Activated T-helper 2 cell treated with anti-CD3 and anti-CD28 coated beads, Interferon-gamma antibody, Interleukin-2, Interleukin-4, amounts not matched to agents 10 μg/mL and 5 μg/mL and 100 μg/mL, durations not matched to agents 14 hours and 24 hours and 36 hours (primary cell): ENCODE results near the gene VHLL. TPM values are rescaled to one million over a fixed set of nuclear protein-coding genes. Genes with fewer than 3 reads are reported as not detected.
"Not testable (repeated sequence)": the region's sequence is repeated elsewhere in the genome, so short reads cannot be mapped to it uniquely, and the experiment has no call there.

ENCODE experiments used
- DNase-seq: peaks from one replicate; pipeline ENCODE4 v3.0.0; 2021; ENCODE audit warnings: low spot score
- H3K27ac Mint-ChIP-seq: one replicate; pipeline ENCODE4 v1.8.0; 2021; ENCODE audit warnings: mixed read lengths
- H3K27me3 Mint-ChIP-seq: one replicate; pipeline ENCODE4 v1.8.0; 2021; ENCODE audit warnings: low read depth, mixed read lengths
- H3K36me3 Mint-ChIP-seq: one replicate; pipeline ENCODE4 v1.8.0; 2021; ENCODE audit warnings: low read depth, mixed read lengths
- H3K4me1 Mint-ChIP-seq: one replicate; pipeline ENCODE4 v1.8.0; 2021; ENCODE audit warnings: low read depth, mixed read lengths
- H3K4me3 Mint-ChIP-seq: one replicate; pipeline ENCODE4 v1.8.0; 2021; ENCODE audit warnings: low read depth, mild to moderate bottlenecking, moderate library complexity, mixed read lengths
- H3K9me3 Mint-ChIP-seq: one replicate; pipeline ENCODE4 v1.8.0; 2021; ENCODE audit warnings: mixed read lengths
- intact Hi-C: fragments of 100-400 bp; cut with micrococcal nuclease; formaldehyde crosslinking; loops from one replicate; pipeline ENCODE4 v1.15.1; 2023
- total RNA-seq: library from RNA; stranded (reverse); gene quantifications from 2 replicates; pipeline ENCODE4 v1.2.3, GENCODE V29; 2022

Gene VHLL
- total RNA-seq: not detected in 2 replicates

- H3K4me1 Mint-ChIP-seq: peaks cover 12% of the 10 kb centered on the region
- H3K36me3 Mint-ChIP-seq: peaks cover 3% of the 10 kb centered on the region
- intact Hi-C loops: no loop called here
- no peaks in the 10 kb centered on the region for H3K27me3 Mint-ChIP-seq
- no peak for DNase-seq
- H3K9me3 Mint-ChIP-seq: no peaks in the 10 kb centered on the region
- no peak within 1 kb of the TSS for H3K4me3 Mint-ChIP-seq
- H3K27ac Mint-ChIP-seq: no peak within 1 kb of the TSS
These were observed at the start of gene VHLL for GRCh38 chr1:156298852-156299357. Gene VHLL (minus strand): TSS chr1:156299307. CDS start chr1:156299189, 118 bp downstream.

GRCh38 chr1:156347331-156347730 lies 48.2 kb upstream of the VHLL start:
- no peaks in the 10 kb centered on the region for H3K9me3 Mint-ChIP-seq
- H3K4me3 Mint-ChIP-seq: no peak overlapping the region
- H3K36me3 Mint-ChIP-seq: no peaks in the 10 kb centered on the region
- intact Hi-C loops: no loop called here
- H3K4me1 Mint-ChIP-seq: peaks cover 4% of the 10 kb centered on the region
- H3K27me3 Mint-ChIP-seq: peaks cover 26% of the 10 kb centered on the region
- DNase-seq: no peak
- no peak overlapping the region for H3K27ac Mint-ChIP-seq

GRCh38 chr1:156346636-156347035 lies 47.5 kb upstream of the VHLL start:
- intact Hi-C loops: no loop called here
- no peak for DNase-seq

GRCh38 chr1:156346035-156346434 lies 46.9 kb upstream of the VHLL start:
- H3K9me3 Mint-ChIP-seq, H3K4me3 Mint-ChIP-seq, H3K36me3 Mint-ChIP-seq, intact Hi-C loops, DNase-seq, H3K4me1 Mint-ChIP-seq, H3K27ac Mint-ChIP-seq: not testable (repeated sequence)
- peaks cover 21% of the 10 kb centered on the region for H3K27me3 Mint-ChIP-seq

More at GRCh38 chr1:156346636-156347035, 47.5 kb upstream of the VHLL start:
- Mint-ChIP-seq H3K27ac (no peak overlapping the region), H3K4me1 (peaks cover 4% of the 10 kb centered on the region), H3K4me3 (no peak overlapping the region), H3K36me3 (no peaks in the 10 kb centered on the region), H3K27me3 (peaks cover 26% of the 10 kb centered on the region), H3K9me3 (no peaks in the 10 kb centered on the region)

- Mint-ChIP-seq H3K27me3 (peaks cover 16% of the 10 kb centered on the region), H3K9me3 (no peaks in the 10 kb centered on the region), H3K27ac (no peak overlapping the region), H3K4me1 (no peaks in the 10 kb centered on the region), H3K36me3 (no peaks in the 10 kb centered on the region), H3K4me3 (no peak overlapping the region)
- no peak for DNase-seq
- intact Hi-C loops: no loop called here
These were observed 45.3 kb upstream of the VHLL start for GRCh38 chr1:156344409-156344808.

- intact Hi-C loops: no loop called here
- H3K4me3 Mint-ChIP-seq: no peak overlapping the region
- H3K4me1 Mint-ChIP-seq: peaks cover 2% of the 10 kb centered on the region
- peaks cover 7% of the 10 kb centered on the region for H3K36me3 Mint-ChIP-seq
- peaks cover 14% of the 10 kb centered on the region for H3K27me3 Mint-ChIP-seq
- H3K27ac Mint-ChIP-seq: no peak overlapping the region
- H3K9me3 Mint-ChIP-seq: no peaks in the 10 kb centered on the region
- no peak for DNase-seq
These were observed 43.3 kb upstream of the VHLL start for GRCh38 chr1:156342166-156342955.

- Mint-ChIP-seq H3K4me3 (peak within 1 kb of the TSS; percentile 99), H3K36me3 (peaks cover 47% of the 10 kb centered on the region), H3K27ac (peak within 1 kb of the TSS; percentile 96), H3K9me3 (no peaks in the 10 kb centered on the region), H3K27me3 (peaks cover 2% of the 10 kb centered on the region), H3K4me1 (peaks cover 23% of the 10 kb centered on the region)
- intact Hi-C loops: loop anchor here (2.0 to 5.0 kb wide), 2 partner anchors 56 to 146 kb away; partner anchors contain the start of genes SLC25A44 and SMG5
- DNase-seq: peak; percentile 99
These were observed 39.3 kb upstream of the VHLL start, which contains the start of the genes CCT3 and TSACC for GRCh38 chr1:156338180-156338976. Gene CCT3 (minus strand): TSS chr1:156338292. CDS start chr1:156338184, 108 bp downstream. Gene TSACC (plus strand): TSS chr1:156338526. CDS start chr1:156339758, 1,232 bp downstream.

- peak overlapping the region; percentile 99 for H3K4me3 Mint-ChIP-seq
- intact Hi-C loops: loop anchor here (2.0 to 5.0 kb wide), 2 partner anchors 55 to 146 kb away; partner anchors contain the start of genes SLC25A44 and SMG5
- no peaks in the 10 kb centered on the region for H3K9me3 Mint-ChIP-seq
- H3K36me3 Mint-ChIP-seq: peaks cover 53% of the 10 kb centered on the region
- H3K27ac Mint-ChIP-seq: peak overlapping the region; percentile 96
- peaks cover 23% of the 10 kb centered on the region for H3K4me1 Mint-ChIP-seq
- no peaks in the 10 kb centered on the region for H3K27me3 Mint-ChIP-seq
- no peak for DNase-seq
These were observed 38.7 kb upstream of the VHLL start for GRCh38 chr1:156337888-156338179.

- Mint-ChIP-seq H3K9me3 (no peaks in the 10 kb centered on the region), H3K4me1 (peaks cover 23% of the 10 kb centered on the region), H3K36me3 (peaks cover 58% of the 10 kb centered on the region), H3K4me3 (peak overlapping the region; percentile 99), H3K27ac (peak overlapping the region; percentile 96), H3K27me3 (no peaks in the 10 kb centered on the region)
- DNase-seq: no peak
- intact Hi-C loops: loop anchor here (5.0 kb wide), 1 partner anchor 145 kb away; the partner anchor contains the start of gene SLC25A44
These were observed 38.2 kb upstream of the VHLL start for GRCh38 chr1:156337052-156337887.

- no peak for DNase-seq
- Mint-ChIP-seq H3K4me1 (peaks cover 23% of the 10 kb centered on the region), H3K36me3 (peaks cover 62% of the 10 kb centered on the region), H3K27me3 (no peaks in the 10 kb centered on the region), H3K27ac (peak overlapping the region; percentile 51), H3K9me3 (no peaks in the 10 kb centered on the region), H3K4me3 (peak overlapping the region; percentile 99)
- intact Hi-C loops: loop anchor here (5.0 kb wide), 1 partner anchor 144 kb away; the partner anchor contains the start of gene SLC25A44
These were observed 37.1 kb upstream of the VHLL start for GRCh38 chr1:156336242-156336641.

GRCh38 chr1:156323179-156323578 lies 24.1 kb upstream of the VHLL start:
- H3K36me3 Mint-ChIP-seq: peaks cover 70% of the 10 kb centered on the region
- not testable (repeated sequence) for H3K4me3 Mint-ChIP-seq

GRCh38 chr1:156320560-156320959 lies 21.5 kb upstream of the VHLL start:
- no peak for DNase-seq
- Mint-ChIP-seq H3K4me3 (no peak overlapping the region), H3K9me3 (no peaks in the 10 kb centered on the region), H3K27me3 (no peaks in the 10 kb centered on the region), H3K27ac (no peak overlapping the region), H3K4me1 (no peaks in the 10 kb centered on the region), H3K36me3 (peaks cover 87% of the 10 kb centered on the region)
- intact Hi-C loops: no loop called here

More at GRCh38 chr1:156323179-156323578, 24.1 kb upstream of the VHLL start:
- H3K27ac Mint-ChIP-seq, H3K27me3 Mint-ChIP-seq, H3K9me3 Mint-ChIP-seq, intact Hi-C loops, DNase-seq, H3K4me1 Mint-ChIP-seq: not testable (repeated sequence)
